Esophagus squamous epithelium (tissue), 5 donors: ENCODE results near the gene AMER3. TPM values are rescaled to one million over a fixed set of nuclear protein-coding genes. Genes with fewer than 3 reads are reported as not detected.

Experiments
- DNase-seq: peaks from one replicate; lab custom pipeline; 2025; lab: John Stamatoyannopoulos, UW
- H3K27ac ChIP-seq, 4 donors: fragments of 200-600 bp; sonication (generic); one replicate each; pipeline ENCODE4 v1.5.1; 2016 to 2019; ENCODE audit warnings: mild to moderate bottlenecking in 1 of 4
- H3K27me3 ChIP-seq, 4 donors: fragments of 200-600 bp; sonication (generic); 1 replicate in 3 of 4; 2 replicates in 1 of 4; pipeline versions ENCODE4 v1.5.1 to v1.6.0; 2017 to 2021; ENCODE audit warnings: antibody characterized with exemption in 1 of 4
- H3K36me3 ChIP-seq, 3 donors: fragments of 200-600 bp; sonication (generic); one replicate each; pipeline ENCODE4 v1.5.1; 2016 to 2019
- H3K4me1 ChIP-seq, 3 donors: fragments of 200-600 bp; sonication (generic); one replicate each; pipeline ENCODE4 v1.5.1; 2017 to 2019
- H3K4me3 ChIP-seq, 4 donors: fragments of 200-600 bp; sonication (generic); 1 replicate in 3 of 4; 2 replicates in 1 of 4; pipeline ENCODE4 v1.5.1; 2016 to 2019; ENCODE audit warnings: mild to moderate bottlenecking in 2 of 4, moderate library complexity in 1 of 4
- H3K9me3 ChIP-seq, 3 donors: fragments of 200-600 bp; sonication (generic); one replicate each; pipeline ENCODE4 v1.5.1; 2016 to 2019
- POLR2A ChIP-seq, 4 donors: fragments of 450-650 bp; IDR thresholded peaks; one replicate each; pipeline ENCODE4 v1.6.1; 2017; ENCODE audit warnings: antibody characterized with exemption in 4 of 4, mild to moderate bottlenecking in 4 of 4, moderate library complexity in 3 of 4
- WGBS, 2 donors: methylation state at CpG; one replicate each; pipeline ENCODE4 v1.1.5; 2018; 5-methylcytosine and 5-hydroxymethylcytosine counted together
- intact Hi-C: fragments of 100-400 bp; cut with DNase I; formaldehyde crosslinking; loops from one replicate; pipeline ENCODE4 v1.15.0; 2022
- total RNA-seq, 4 donors: library from RNA; depleted of rRNA; stranded (reverse); fragments of >200 nt; gene quantifications; one replicate each; pipeline ENCODE4 v1.1.0, GENCODE V29; 2016
- TF ChIP-seq, protein P1 (sequence below), 6 experiments: fragments of 450-650 bp in 4 of 6; fragments of 200-600 bp in 2 of 6; sonication (generic) in 2 of 6; IDR thresholded peaks; one replicate each; pipeline ENCODE4 v1.5.1; 2016 to 2019; ENCODE audit warnings: antibody characterized with exemption in 6 of 6, mild to moderate bottlenecking in 4 of 6, moderate library complexity in 4 of 6
- donor health status: DM: yes; HTN: yes; CAD: no.

The AMER3 gene
- total RNA-seq, 4 donors from 2014 or later = not detected

DNA sequence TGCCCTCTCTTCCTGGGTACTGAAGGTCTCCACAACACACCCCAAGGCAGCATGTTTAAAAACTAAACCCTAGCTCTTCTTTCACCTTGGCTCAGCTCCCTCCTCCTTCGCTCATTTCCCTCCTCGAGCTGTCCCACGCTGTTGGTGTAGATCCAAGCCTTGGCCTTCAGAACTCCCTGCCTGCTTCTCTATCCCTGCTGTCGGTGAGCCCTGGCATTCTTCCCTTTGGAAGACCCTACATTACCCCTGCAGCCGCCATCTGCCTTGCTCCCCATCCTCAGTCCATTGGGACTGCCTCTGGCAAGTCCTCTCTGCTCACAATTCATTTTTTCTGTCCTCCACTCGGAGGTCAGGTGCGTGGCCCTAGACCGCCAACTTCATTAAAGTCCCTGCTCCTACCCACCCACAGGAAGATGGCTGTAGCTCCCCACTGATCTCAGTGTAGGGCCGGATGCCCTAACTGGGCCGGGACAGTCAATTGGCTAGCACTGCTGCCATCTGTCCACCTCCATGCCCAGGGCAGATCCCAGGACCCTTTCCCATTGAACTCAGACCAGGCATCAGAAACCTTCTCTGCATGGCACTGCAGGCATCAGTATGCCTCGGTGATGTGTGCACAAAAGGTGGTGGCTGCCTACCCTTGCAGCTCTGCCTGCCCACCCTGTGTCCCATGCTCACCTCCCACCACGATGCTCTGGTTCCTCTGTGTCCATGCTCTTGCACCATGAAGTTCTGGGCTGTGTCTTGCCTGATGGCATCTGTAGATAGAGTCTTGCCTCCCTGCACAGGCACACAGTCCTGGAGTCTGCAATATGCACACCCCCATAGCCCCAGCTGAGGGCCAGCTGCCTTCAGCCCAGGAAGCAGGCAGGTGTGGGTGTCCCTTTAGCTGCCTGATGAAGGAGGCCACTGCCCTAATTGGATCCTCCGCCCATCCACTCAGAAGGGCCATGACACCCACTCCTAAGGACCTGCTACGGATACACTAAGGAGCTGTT lies 5.7 kb downstream of the AMER3 start:
- no peak overlapping the region for H3K4me3 ChIP-seq
- 71 to 78% methylated on average over 8 to 12 of the region's 14 CpGs for WGBS, 2 donors

DNA sequence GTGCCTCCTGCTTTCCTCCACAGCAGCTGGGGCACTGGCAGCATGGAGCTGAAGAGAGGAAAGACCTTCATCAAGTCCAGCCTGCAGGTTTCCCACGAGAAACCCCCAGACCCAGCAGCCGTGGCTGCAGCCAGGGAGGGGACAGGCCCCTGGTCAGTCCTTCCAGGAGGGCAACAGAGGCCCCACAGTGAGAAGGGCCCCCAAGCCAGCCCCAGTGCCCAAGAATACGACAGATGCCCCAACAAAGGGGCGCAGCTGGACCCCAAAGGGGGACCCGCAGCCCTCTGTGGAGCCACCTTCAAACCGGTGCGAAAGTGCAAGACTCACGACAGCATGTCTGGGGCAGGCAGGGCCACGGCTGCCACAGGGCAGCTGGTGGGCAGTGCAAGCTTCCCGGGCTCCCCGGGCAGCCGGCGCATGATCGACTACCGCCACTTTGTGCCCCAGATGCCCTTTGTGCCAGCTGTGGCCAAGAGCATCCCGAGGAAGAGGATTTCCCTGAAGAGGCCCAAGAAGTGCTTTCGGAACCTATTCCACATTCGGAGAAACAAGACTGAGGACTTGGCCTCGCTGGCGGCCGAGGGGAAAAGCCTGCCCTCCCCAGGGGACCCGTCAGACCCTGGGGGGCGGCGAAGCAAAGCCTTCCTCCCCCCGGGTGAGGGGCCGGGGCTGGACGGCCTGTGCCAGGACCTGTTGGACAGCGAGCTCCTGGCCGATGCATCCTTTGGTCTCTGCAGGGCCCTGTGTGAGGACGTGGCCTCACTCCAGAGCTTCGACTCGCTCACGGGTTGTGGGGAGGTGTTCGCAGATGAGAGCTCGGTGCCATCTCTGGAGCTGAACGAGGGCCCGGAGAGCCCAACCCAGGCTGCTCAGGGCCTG lies 6.9 kb downstream of the AMER3 start:
- intact Hi-C loops = no loop called here
- H3K27ac ChIP-seq = no peak overlapping the region
- TF ChIP-seq, protein P1, sequence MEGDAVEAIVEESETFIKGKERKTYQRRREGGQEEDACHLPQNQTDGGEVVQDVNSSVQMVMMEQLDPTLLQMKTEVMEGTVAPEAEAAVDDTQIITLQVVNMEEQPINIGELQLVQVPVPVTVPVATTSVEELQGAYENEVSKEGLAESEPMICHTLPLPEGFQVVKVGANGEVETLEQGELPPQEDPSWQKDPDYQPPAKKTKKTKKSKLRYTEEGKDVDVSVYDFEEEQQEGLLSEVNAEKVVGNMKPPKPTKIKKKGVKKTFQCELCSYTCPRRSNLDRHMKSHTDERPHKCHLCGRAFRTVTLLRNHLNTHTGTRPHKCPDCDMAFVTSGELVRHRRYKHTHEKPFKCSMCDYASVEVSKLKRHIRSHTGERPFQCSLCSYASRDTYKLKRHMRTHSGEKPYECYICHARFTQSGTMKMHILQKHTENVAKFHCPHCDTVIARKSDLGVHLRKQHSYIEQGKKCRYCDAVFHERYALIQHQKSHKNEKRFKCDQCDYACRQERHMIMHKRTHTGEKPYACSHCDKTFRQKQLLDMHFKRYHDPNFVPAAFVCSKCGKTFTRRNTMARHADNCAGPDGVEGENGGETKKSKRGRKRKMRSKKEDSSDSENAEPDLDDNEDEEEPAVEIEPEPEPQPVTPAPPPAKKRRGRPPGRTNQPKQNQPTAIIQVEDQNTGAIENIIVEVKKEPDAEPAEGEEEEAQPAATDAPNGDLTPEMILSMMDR (IDR thresholded peaks at IDR 0.05) = no peak
- no peak for TF ChIP-seq POLR2A (IDR thresholded peaks at IDR 0.05)
- no peaks in the 10 kb centered on the region for H3K4me1 ChIP-seq
- H3K4me3 ChIP-seq = no peak overlapping the region
- H3K36me3 ChIP-seq = no peaks in the 10 kb centered on the region
- no peaks in the 10 kb centered on the region for H3K9me3 ChIP-seq
- peaks cover 0 to 60% (median 0%) of the 10 kb centered on the region in 4 donors for H3K27me3 ChIP-seq
- 70% methylated on average over 6 of the region's 37 CpGs; no CpG with 5 or more reads in 1 of the 2 donors for WGBS, 2 donors
- no peak for DNase-seq

More for the DNA sequence above, 5.7 kb downstream of the AMER3 start:
- Histone ChIP-seq H3K27me3 (peaks cover 3 to 72% (median 8%) of the 10 kb centered on the region in 4 donors), H3K27ac (no peak overlapping the region), H3K9me3 (no peaks in the 10 kb centered on the region), H3K4me1 (peaks cover 0 to 7% (median 0%) of the 10 kb centered on the region in 3 donors), H3K36me3 (no peaks in the 10 kb centered on the region)
- intact Hi-C loops = no loop called here
- TF ChIP-seq, protein P1 (IDR thresholded peaks at IDR 0.05) = no peak
- TF ChIP-seq POLR2A (IDR thresholded peaks at IDR 0.05) = no peak
- no peak for DNase-seq

DNA sequence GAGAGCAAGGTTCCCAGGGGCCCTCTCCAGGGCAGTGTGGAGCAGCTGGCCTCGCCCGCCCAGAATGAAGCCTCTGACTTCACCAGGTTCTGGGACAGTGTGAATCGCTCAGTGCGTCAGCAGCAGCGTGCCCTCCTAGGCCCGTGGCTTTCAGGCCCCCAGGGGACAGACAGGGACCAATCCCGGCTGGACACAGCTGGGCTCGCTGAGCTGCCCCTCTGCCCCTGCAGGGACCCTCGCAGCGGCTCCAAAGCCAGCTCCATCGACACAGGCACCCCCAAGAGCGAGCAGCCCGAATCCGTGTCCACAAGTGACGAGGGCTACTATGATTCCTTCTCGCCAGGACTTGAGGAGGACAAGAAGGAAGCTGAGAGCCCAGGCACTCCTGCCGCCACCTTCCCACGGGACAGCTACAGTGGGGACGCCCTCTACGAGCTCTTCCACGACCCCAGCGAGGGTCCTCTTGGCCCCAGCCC lies 7.6 kb downstream of the AMER3 start:
- no peak for DNase-seq
- Histone ChIP-seq H3K27me3 (peaks cover 0 to 58% (median 0%) of the 10 kb centered on the region in 4 donors), H3K36me3 (no peaks in the 10 kb centered on the region), H3K9me3 (no peaks in the 10 kb centered on the region), H3K27ac (no peak overlapping the region), H3K4me1 (no peaks in the 10 kb centered on the region), H3K4me3 (no peak overlapping the region)
- 78 to 81% methylated on average over 8 to 11 of the region's 22 CpGs for WGBS, 2 donors
- TF ChIP-seq POLR2A (IDR thresholded peaks at IDR 0.05) = no peak
- TF ChIP-seq, protein P1 (IDR thresholded peaks at IDR 0.05) = no peak
- intact Hi-C loops = no loop called here

DNA sequence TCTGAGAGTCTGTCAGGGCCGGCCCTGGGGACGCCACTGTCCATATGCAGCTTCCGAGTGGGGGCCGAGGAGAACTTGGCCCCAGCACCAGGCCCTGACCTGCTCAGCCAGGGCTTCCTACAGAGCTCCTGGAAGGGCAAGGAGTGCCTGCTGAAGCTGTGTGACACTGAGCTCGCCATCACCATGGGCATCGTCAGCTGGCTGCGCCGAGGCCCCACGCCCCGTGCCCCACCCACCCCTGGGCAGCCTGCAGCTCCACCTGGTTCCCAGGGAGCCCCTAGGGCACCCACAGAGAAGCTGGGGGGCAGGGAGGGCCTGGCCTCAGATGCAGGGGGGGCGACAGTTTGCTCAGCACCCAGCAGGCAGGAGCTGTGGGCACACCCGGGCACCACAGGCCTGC lies 8.1 kb downstream of the AMER3 start:
- Histone ChIP-seq H3K4me1 (no peaks in the 10 kb centered on the region), H3K9me3 (no peaks in the 10 kb centered on the region), H3K27me3 (peaks cover 0 to 58% (median 0%) of the 10 kb centered on the region in 4 donors), H3K27ac (no peak overlapping the region), H3K36me3 (no peaks in the 10 kb centered on the region), H3K4me3 (no peak overlapping the region)
- no CpG with 5 or more reads among the region's 12 CpGs for WGBS, 2 donors
- no peak for TF ChIP-seq POLR2A (IDR thresholded peaks at IDR 0.05)
- TF ChIP-seq, protein P1 (IDR thresholded peaks at IDR 0.05) = no peak
- intact Hi-C loops = no loop called here
- no peak for DNase-seq
